H9 (cell line): Measurements from ENCODE around the gene RAF1. TPM values are rescaled to one million over a fixed set of nuclear protein-coding genes. Genes with fewer than 3 reads are reported as not detected.

Experiments used
- DNase-seq: peaks from one replicate; pipeline ENCODE4 v3.0.0-alpha.2; 2017
- H2AFZ ChIP-seq: one replicate; pipeline ENCODE4 v1.6.1; 2013; ENCODE audit warnings: mild to moderate bottlenecking, low read length, control low read depth, moderate library complexity
- H2AK5ac ChIP-seq: 2 replicates; pipeline ENCODE4 v1.6.1; 2013; ENCODE audit warnings: low read length, control low read depth, mixed read lengths; ENCODE audit not compliant: insufficient read length
- H2BK120ac ChIP-seq: one replicate; pipeline ENCODE4 v1.6.1; 2013; ENCODE audit warnings: low read depth, mild to moderate bottlenecking, low read length, control low read depth, inconsistent platforms; ENCODE audit not compliant: poor library complexity, severe bottlenecking
- H2BK12ac ChIP-seq: 2 replicates; pipeline ENCODE4 v1.6.1; 2013; ENCODE audit warnings: low read length, control low read depth, mixed read lengths, low read depth; ENCODE audit not compliant: insufficient read length
- H2BK15ac ChIP-seq: 2 replicates; pipeline ENCODE4 v1.6.1; 2013; ENCODE audit warnings: low read depth, low read length, control low read depth
- H2BK20ac ChIP-seq: one replicate; pipeline ENCODE4 v1.6.1; 2013; ENCODE audit warnings: low read depth, mild to moderate bottlenecking, low read length, control low read depth, inconsistent platforms; ENCODE audit not compliant: poor library complexity, severe bottlenecking
- H2BK5ac ChIP-seq: 2 replicates; pipeline ENCODE4 v1.6.1; 2013; ENCODE audit warnings: low read length, control low read depth, mixed read lengths; ENCODE audit not compliant: insufficient read length
- H3K14ac ChIP-seq: 2 replicates; pipeline ENCODE4 v1.6.1; 2013; ENCODE audit warnings: low read length, control low read depth; ENCODE audit not compliant: insufficient read depth
- H3K18ac ChIP-seq: 2 replicates; pipeline ENCODE4 v1.6.1; 2013; ENCODE audit warnings: low read depth, mild to moderate bottlenecking, mixed read lengths, low read length, control low read depth; ENCODE audit not compliant: insufficient read length
- H3K23ac ChIP-seq: 2 replicates; pipeline ENCODE4 v1.6.1; 2013; ENCODE audit warnings: low read length, control low read depth, mixed read lengths, low read depth; ENCODE audit not compliant: insufficient read length
- H3K23me2 ChIP-seq: 2 replicates; pipeline ENCODE4 v1.6.1; 2013; ENCODE audit warnings: low read depth, mild to moderate bottlenecking, mixed read lengths, low read length, control low read depth; ENCODE audit not compliant: insufficient read length, poor library complexity, severe bottlenecking
- H3K27ac ChIP-seq: 2 replicates; pipeline ENCODE4 v1.5.1; 2013; ENCODE audit warnings: low read length, control low read depth, mixed read lengths, low read depth; ENCODE audit not compliant: insufficient read length
- H3K27me3 ChIP-seq: 2 replicates; pipeline ENCODE4 v1.6.1; 2013; ENCODE audit warnings: low read length, control low read depth, inconsistent platforms; ENCODE audit not compliant: insufficient read depth
- H3K4ac ChIP-seq: 2 replicates; pipeline ENCODE4 v1.6.1; 2013; ENCODE audit warnings: low read depth, mild to moderate bottlenecking, control low read depth, inconsistent platforms, low read length, moderate library complexity
- H3K4me1 ChIP-seq: 2 replicates; pipeline ENCODE4 v1.6.1; 2013; ENCODE audit warnings: low read length, control low read depth, inconsistent platforms; ENCODE audit not compliant: insufficient read depth
- H3K4me2 ChIP-seq: 2 replicates; pipeline ENCODE4 v1.6.1; 2013; ENCODE audit warnings: low read length, control low read depth, mixed read lengths; ENCODE audit not compliant: insufficient read length, insufficient read depth
- H3K56ac ChIP-seq: 2 replicates; pipeline ENCODE4 v1.6.1; 2013; ENCODE audit warnings: low read depth, mild to moderate bottlenecking, mixed read lengths, low read length, control low read depth; ENCODE audit not compliant: insufficient read length
- H3K79me1 ChIP-seq: 2 replicates; pipeline ENCODE4 v1.6.1; 2013; ENCODE audit warnings: low read depth, mild to moderate bottlenecking, moderate library complexity, low read length, control low read depth, inconsistent platforms; ENCODE audit not compliant: insufficient read depth, poor library complexity, severe bottlenecking
- H3K79me2 ChIP-seq: 2 replicates; pipeline ENCODE4 v1.6.1; 2013; ENCODE audit warnings: low read length, control low read depth, inconsistent platforms; ENCODE audit not compliant: insufficient read depth
- H3K9ac ChIP-seq: 2 replicates; pipeline ENCODE4 v1.6.1; 2013; ENCODE audit warnings: low read length, control low read depth, mixed read lengths; ENCODE audit not compliant: insufficient read length; ENCODE audit errors: extremely low read depth
- H3K9me3 ChIP-seq: one replicate; pipeline ENCODE4 v1.6.1; 2013; ENCODE audit warnings: low read depth, low read length, inconsistent platforms; ENCODE audit not compliant: control insufficient read depth
- H3T11ph ChIP-seq: one replicate; pipeline ENCODE4 v1.6.1; 2013; ENCODE audit warnings: mild to moderate bottlenecking, low read length, control low read depth, inconsistent platforms
- H4K20me1 ChIP-seq: one replicate; pipeline ENCODE4 v1.6.1; 2013; ENCODE audit not compliant: control insufficient read depth, insufficient read length, insufficient read depth
- H4K5ac ChIP-seq: 2 replicates; pipeline ENCODE4 v1.6.1; 2013; ENCODE audit warnings: low read depth, mild to moderate bottlenecking, mixed read lengths, low read length, control low read depth; ENCODE audit not compliant: insufficient read length
- H4K8ac ChIP-seq: replicated peaks from 2 replicates; pipeline ENCODE4 v1.6.1; 2013; ENCODE audit warnings: low read length, control low read depth, mixed read lengths, low read depth; ENCODE audit not compliant: insufficient read length
- H4K91ac ChIP-seq: 2 replicates; pipeline ENCODE4 v1.6.1; 2013; ENCODE audit warnings: low read depth, mild to moderate bottlenecking, moderate library complexity, mixed read lengths, low read length, control low read depth; ENCODE audit not compliant: insufficient read length
- H3K27ac Mint-ChIP-seq, 3 experiments: 2 replicates in 2 of 3; 3 replicates in 1 of 3; pipeline ENCODE4 v1.8.0; 2020 to 2021; ENCODE audit warnings: mixed read lengths in 3 of 3, mild to moderate bottlenecking in 1 of 3, moderate library complexity in 1 of 3
- H3K27me3 Mint-ChIP-seq: 2 replicates; pipeline ENCODE4 v1.8.0; 2021; ENCODE audit warnings: low read depth, mild to moderate bottlenecking, moderate library complexity, mixed read lengths
- H3K36me3 Mint-ChIP-seq, 3 experiments: 2 replicates in 2 of 3; 3 replicates in 1 of 3; pipeline ENCODE4 v1.8.0; 2020 to 2021; ENCODE audit warnings: low read depth in 3 of 3, mixed read lengths in 3 of 3; ENCODE audit not compliant: insufficient read depth in 1 of 3
- H3K4me1 Mint-ChIP-seq, 2 experiments: 2 replicates each; pipeline ENCODE4 v1.8.0; 2020; ENCODE audit warnings: mixed read lengths in 2 of 2
- H3K4me3 Mint-ChIP-seq, 2 experiments: 2 replicates in 1 of 2; 3 replicates in 1 of 2; pipeline ENCODE4 v1.8.0; 2020 to 2021; ENCODE audit warnings: mild to moderate bottlenecking in 2 of 2, mixed read lengths in 2 of 2, moderate library complexity in 1 of 2
- H3K9me3 Mint-ChIP-seq, 2 experiments: 2 replicates in 1 of 2; 3 replicates in 1 of 2; pipeline ENCODE4 v1.8.0; 2020; ENCODE audit warnings: mild to moderate bottlenecking in 2 of 2, mixed read lengths in 2 of 2, moderate library complexity in 1 of 2
- WGBS: extraction: QIAGEN DNeasy Blood & Tissue Kit; methylation state at CpG from one replicate; pipeline ENCODE4 v1.1.7; 2013; ENCODE audit warnings: missing lambda C conversion rate, low lambda C conversion rate, mixed read lengths; ENCODE audit not compliant: insufficient read length; ENCODE audit errors: extremely low coverage; 5-methylcytosine and 5-hydroxymethylcytosine counted together
- total RNA-seq: library from RNA; stranded (reverse); gene quantifications from 2 replicates; pipeline ENCODE4 v1.2.1, GENCODE V29; 2021
- TF ChIP-seq, protein P1 (sequence below): fragments of 200-600 bp; sonication (generic); conservative IDR thresholded peaks from 3 replicates; pipeline ENCODE4 v1.8.0; 2021; ENCODE audit warnings: antibody characterized with exemption, mild to moderate bottlenecking

Gene RAF1
- total RNA-seq, 1 experiment from 2014 or later, result 112 TPM

DNA sequence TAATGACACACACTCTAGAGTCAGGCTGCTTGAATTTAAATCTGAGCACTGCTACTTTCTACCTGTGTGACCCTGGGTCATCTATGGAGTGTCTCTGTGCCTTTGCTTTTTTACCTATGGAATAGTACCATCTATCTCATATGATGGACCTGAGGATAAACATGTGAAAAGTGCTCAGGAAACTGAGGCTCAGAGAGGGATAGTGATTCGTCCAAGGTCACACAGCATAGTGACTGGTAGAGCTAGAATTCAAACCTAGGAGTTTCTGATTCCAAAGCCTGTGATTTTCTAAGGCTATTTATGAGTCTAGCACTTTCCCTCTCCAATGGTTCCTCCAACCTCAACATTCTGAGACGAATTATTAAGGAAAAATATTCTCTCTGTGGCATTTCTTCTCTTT, 32.0 kb upstream of the RAF1 start:
- Mint-ChIP-seq H3K27ac (no peak overlapping the region), H3K4me3 (no peak overlapping the region), H3K27me3 (peaks cover under 1% of the 10 kb centered on the region), H3K9me3 (no peaks in the 10 kb centered on the region), H3K36me3 (no peaks in the 10 kb centered on the region), H3K4me1 (peaks cover 7 to 11% of the 10 kb centered on the region in 2 experiments)
- Histone ChIP-seq H4K91ac (no peak overlapping the region), H2BK120ac (no peak overlapping the region), H3K4ac (no peak overlapping the region), H4K5ac (no peak overlapping the region), H3K9ac (no peak overlapping the region), H3K14ac (no peak overlapping the region), H2AK5ac (no peak overlapping the region), H3T11ph (no peak overlapping the region), H3K56ac (no peak overlapping the region), H4K20me1 (no peaks in the 10 kb centered on the region), H3K18ac (no peak overlapping the region), H3K23ac (no peak overlapping the region), H2BK12ac (no peak overlapping the region), H2BK20ac (no peak overlapping the region), H3K4me1 (no peaks in the 10 kb centered on the region), H3K27me3 (no peaks in the 10 kb centered on the region; the same call in 1 of the 2 replicates), H3K27ac (no peak overlapping the region), H3K4me2 (no peak overlapping the region), H3K23me2 (no peaks in the 10 kb centered on the region), H2BK15ac (no peak overlapping the region), H3K9me3 (no peaks in the 10 kb centered on the region), H2BK5ac (no peak overlapping the region), H4K8ac (no peak overlapping the region), H3K79me1 (no peaks in the 10 kb centered on the region), H3K79me2 (no peaks in the 10 kb centered on the region), H2AFZ (no peak overlapping the region)
- DNase-seq, result no peak
- WGBS, result no CpG with 5 or more reads among the region's 2 CpGs
- TF ChIP-seq, protein P1, sequence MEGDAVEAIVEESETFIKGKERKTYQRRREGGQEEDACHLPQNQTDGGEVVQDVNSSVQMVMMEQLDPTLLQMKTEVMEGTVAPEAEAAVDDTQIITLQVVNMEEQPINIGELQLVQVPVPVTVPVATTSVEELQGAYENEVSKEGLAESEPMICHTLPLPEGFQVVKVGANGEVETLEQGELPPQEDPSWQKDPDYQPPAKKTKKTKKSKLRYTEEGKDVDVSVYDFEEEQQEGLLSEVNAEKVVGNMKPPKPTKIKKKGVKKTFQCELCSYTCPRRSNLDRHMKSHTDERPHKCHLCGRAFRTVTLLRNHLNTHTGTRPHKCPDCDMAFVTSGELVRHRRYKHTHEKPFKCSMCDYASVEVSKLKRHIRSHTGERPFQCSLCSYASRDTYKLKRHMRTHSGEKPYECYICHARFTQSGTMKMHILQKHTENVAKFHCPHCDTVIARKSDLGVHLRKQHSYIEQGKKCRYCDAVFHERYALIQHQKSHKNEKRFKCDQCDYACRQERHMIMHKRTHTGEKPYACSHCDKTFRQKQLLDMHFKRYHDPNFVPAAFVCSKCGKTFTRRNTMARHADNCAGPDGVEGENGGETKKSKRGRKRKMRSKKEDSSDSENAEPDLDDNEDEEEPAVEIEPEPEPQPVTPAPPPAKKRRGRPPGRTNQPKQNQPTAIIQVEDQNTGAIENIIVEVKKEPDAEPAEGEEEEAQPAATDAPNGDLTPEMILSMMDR, result no peak
